Mesenteric fat pad (tissue), 1 donor: ENCODE data around the gene OR8B2. TPM values are rescaled to one million over a fixed set of nuclear protein-coding genes. Genes with fewer than 3 reads are reported as not detected.
"Not testable (repeated sequence)": the region's sequence is repeated elsewhere in the genome, so short reads cannot be mapped to it uniquely, and the experiment has no call there.

Experiments
- DNase-seq: peaks from one replicate; pipeline ENCODE4 v3.0.0-alpha.2; 2020; ENCODE audit warnings: low spot score
- long read RNA-seq: library from polyadenylated mRNA; unstranded; transcript quantifications from one replicate; pipeline ENCODE4 v2.0.0, GENCODE V29; 2020
- total RNA-seq: library from RNA; stranded (reverse); fragmentation: NEBNext Ultra II Directional; extraction: Animal tissue kit (Norgen Biotek cat#: 25700); gene quantifications from one replicate; pipeline ENCODE4 v1.2.1, GENCODE V29; 2021
- donor health status: DM: yes; HTN: yes; CAD: no.

Gene OR8B2
- not detected for total RNA-seq
- long read RNA-seq = 0 reads

- no peak for DNase-seq
Observed at GRCh38 chr11:124384399-124384798, at the start of gene OR8B2. TSS of gene OR8B2 (minus strand) at chr11:124384499. CDS start at chr11:124383343, 1,156 bp downstream.

GRCh38 chr11:124429599-124429998, 45.3 kb upstream of the OR8B2 start:
- no peak for DNase-seq

DNA sequence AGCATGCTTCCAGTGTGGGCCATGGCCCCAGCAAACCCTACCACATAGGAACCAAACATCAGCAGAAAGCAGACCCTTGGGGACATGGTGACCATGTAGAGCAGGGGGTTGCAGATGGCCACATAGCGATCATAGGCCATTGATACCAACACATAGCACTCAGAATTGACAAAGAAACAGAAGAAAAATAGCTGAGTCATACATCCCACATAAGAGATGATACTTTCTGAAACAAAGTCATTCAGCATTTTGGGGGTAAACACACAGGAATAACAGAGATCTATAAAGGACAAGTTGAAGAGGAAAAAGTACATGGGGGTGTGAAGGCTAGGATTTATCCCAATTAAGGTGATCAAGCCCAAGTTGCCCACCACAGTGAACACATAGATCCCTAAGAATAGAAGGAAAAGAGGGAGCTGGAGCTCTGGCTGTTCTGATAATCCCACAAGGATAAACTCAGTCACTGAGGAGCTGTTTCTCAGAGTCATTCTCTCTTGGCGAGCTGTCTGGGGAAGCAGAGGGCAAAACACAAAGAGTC, 40.2 kb upstream of the OR8B2 start, which contains the start of gene OR8B4:
TSS of gene OR8B4 (minus strand) at position 488 of the 538 bp plus-strand sequence. CDS start at position 488, 0 bp downstream.
- DNase-seq = no peak

- no peak for DNase-seq
Observed at GRCh38 chr11:124421043-124421442, 36.7 kb upstream of the OR8B2 start.

DNA sequence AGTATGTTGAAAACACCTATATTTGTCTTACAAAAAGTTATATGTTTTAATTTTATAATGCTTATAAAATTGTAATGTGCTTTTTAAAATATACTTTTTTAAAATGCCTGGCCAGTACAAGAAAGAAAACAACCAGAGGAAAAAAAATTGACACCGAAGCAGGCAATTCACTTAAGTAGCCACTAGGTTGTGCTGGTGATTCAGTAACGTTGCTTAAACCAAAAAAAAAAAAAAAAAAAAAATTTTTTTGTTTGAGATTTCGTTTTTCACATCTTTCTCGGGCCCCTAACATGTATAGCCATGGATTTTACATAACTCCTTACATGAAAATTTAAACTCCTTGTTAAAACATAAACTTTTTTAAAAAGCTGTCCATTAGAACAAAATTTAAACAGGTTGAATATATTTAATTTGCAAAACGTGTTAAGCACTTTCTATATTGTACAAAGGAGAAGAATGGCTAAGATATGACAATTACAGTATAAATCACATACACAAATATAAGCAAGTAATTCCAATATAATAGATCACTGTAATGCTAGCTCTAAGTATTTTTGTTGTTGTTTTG, 31.1 kb upstream of the OR8B2 start:
- no peak for DNase-seq

DNA sequence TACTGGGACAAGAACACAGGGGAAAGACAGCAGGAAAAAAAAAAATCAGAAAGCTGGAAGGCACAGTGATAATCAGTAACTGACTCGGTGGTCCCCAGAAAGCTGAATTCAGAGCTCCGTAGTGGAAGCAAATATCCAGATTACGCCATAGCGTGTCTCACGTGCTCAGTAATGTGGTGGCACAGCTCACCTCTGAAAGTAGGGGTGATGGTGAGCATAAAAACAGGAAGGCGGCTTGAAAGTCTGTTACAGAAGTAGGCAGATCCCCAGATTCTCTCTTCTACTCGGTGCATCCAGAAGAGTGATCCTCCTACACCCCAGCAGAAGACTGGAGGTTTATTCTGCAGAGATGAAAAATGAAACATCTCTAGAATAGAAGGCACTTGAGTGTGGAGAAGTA, 25.6 kb upstream of the OR8B2 start:
- DNase-seq = no peak

- no peak for DNase-seq
Observed at GRCh38 chr11:124405581-124405980, 21.3 kb upstream of the OR8B2 start.

DNA sequence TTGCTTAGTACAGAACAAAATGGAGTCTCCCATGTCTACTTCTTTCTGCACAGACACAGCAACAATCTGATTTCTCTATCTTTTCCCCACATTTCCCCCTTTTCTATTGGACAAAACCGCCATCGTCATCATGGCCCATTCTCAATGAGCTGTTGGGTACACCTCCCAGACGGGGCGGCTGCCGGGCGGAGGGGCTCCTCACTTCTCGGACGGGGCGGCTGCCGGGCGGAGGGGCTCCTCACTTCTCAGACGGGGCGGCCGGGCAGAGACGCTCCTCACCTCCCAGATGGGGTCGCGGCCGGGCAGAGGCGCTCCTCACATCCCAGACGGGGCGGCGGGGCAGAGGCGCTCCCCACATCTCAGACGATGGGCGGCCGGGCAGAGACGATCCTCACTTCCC, 18.9 kb upstream of the OR8B2 start:
- DNase-seq = not testable (repeated sequence)

DNA sequence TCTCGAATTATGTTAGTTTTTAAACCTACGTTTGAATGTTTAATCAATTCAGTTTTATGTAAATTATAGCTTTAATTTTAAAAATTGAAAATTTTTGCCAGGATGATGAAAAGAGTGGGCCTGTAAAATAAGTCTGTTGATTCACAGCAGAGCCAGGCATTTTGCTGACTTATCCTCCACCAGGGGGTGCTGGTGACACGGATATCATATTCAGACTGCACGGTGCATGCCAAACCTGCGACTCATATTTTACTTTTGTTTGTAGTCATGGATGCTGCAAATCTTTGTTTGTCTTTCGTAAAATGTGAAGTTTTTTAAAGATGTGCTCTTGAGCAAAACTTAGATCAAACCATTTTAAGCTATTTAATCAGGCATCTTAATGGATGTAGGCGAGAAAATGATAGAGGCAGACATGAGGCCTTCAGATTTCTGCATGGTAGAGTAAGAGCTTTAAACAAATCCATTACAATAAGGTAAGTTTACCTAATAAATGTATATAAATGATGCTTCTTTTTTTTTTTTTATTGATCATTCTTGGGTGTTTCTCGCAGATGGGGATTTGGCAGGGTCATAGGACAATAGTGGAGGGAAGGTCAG, 18.1 kb upstream of the OR8B2 start:
- no peak for DNase-seq

GRCh38 chr11:124398924-124399323, 14.6 kb upstream of the OR8B2 start, which contains the start of gene OR8B3:
TSS of gene OR8B3 (minus strand) at chr11:124399024. CDS start at chr11:124397351, 1,673 bp downstream.
- DNase-seq = no peak

- not testable (repeated sequence) for DNase-seq
Observed at GRCh38 chr11:124396847-124397246, 12.5 kb upstream of the OR8B2 start.

DNA sequence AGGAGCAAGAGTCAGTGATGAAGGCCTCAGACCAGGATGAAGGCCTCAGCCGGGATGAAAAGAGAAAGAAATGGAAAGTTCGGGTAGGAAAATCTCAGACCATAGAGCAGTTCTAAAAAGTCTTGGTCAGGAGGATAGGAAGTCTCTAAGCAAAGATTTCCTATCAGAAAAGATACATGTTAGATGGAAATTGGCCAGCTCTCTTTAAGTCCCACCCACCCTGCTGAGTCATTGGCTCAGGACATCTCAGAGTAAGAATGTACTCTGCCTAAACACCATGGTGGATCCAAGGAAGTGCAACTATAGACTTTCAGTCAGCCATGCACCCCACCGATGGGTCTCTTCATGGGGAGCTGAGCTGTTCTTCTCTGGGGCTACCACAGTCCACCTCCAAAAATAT, 10.1 kb upstream of the OR8B2 start:
- no peak for DNase-seq

GRCh38 chr11:124382857-124383256, 1.4 kb downstream of the OR8B2 start:
- not testable (repeated sequence) for DNase-seq

- no peak for DNase-seq
Observed at GRCh38 chr11:124380585-124380984, 3.7 kb downstream of the OR8B2 start.

GRCh38 chr11:124376280-124376679, 8.0 kb downstream of the OR8B2 start:
- DNase-seq = no peak

- DNase-seq = no peak
Observed at GRCh38 chr11:124359566-124359965, 24.7 kb downstream of the OR8B2 start.

DNA sequence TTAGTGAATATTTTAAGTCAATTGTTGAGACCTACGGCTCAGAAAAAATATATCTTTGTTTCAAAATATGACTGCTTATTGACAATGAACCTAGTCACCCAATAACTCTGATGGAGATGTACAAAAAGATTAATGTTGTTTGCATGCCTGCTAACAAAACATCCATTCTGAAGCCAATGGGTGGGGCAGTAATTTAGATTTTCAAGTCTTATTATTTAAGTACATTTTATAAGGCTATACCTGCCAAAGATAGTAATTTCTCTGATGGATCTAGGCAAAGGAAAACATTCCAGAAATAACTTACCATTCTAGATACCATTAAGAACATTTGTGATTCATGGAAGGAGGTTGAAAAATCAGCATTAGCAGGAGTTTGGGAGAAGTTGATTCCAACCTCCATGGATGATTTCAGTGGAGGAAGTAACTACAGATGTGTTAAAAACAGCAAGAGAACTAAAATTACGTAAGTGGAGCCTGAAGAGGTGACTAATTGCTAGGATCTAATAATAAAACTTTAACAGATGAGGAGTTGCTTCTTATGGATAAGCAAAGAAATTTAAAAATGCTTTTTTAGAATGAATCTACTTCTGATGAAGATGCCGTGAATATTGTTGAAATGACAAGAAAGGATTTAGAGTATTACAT, 37.9 kb downstream of the OR8B2 start:
- no peak for DNase-seq

- DNase-seq = no peak
Observed at GRCh38 chr11:124344346-124344745, 40.0 kb downstream of the OR8B2 start.

DNA sequence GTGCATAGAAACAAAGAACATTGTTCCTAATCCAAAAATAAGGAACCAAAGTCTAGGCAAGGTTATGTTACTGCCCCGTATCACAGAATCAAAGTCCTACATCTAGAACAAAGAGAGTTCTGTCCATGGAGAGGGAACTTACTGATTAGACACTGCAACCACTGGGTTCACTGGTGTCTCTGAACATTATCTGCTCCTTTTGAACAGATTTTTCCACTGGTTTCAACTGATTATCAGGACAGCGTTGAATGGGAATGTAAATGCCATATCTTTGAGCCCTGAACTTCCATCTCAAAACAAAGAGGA, 44.2 kb downstream of the OR8B2 start:
- DNase-seq = no peak

- no peak for DNase-seq
Observed at GRCh38 chr11:124339396-124340141, 44.7 kb downstream of the OR8B2 start.
